Measurements from ENCODE around the gene LDLRAD1. TPM values are rescaled to one million over a fixed set of nuclear protein-coding genes. Genes with fewer than 3 reads are reported as not detected.

Gene LDLRAD1
- total RNA-seq, 4 donors from 2014 or later = 0.49 to 1.4 TPM; not detected in 2

DNA sequence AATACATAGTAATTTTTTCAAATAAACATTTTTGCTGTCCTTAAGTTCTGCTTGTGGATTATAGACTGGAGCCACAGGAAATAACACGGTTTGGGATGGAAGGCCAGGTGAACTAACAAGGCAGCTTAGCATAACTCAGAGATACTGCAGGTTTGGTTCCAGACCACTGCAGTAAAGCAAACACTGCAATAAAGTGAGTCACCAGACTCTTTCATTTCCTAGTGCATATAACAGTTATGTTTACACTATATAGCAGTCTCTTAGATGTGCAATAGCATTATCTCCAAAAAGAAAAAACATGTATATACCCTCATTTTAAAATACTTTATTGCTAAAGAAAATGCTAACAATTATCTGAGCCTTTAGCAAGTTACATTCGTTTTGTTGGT is 49.9 kb downstream of the LDLRAD1 start:
- WGBS, 2 donors = 56 to 73% methylated on average over 2 of the region's 2 CpGs
- TF ChIP-seq POLR2A (IDR thresholded peaks at IDR 0.05) = no peak
- TF ChIP-seq, protein P1, sequence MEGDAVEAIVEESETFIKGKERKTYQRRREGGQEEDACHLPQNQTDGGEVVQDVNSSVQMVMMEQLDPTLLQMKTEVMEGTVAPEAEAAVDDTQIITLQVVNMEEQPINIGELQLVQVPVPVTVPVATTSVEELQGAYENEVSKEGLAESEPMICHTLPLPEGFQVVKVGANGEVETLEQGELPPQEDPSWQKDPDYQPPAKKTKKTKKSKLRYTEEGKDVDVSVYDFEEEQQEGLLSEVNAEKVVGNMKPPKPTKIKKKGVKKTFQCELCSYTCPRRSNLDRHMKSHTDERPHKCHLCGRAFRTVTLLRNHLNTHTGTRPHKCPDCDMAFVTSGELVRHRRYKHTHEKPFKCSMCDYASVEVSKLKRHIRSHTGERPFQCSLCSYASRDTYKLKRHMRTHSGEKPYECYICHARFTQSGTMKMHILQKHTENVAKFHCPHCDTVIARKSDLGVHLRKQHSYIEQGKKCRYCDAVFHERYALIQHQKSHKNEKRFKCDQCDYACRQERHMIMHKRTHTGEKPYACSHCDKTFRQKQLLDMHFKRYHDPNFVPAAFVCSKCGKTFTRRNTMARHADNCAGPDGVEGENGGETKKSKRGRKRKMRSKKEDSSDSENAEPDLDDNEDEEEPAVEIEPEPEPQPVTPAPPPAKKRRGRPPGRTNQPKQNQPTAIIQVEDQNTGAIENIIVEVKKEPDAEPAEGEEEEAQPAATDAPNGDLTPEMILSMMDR (IDR thresholded peaks at IDR 0.05) = no peak
- Histone ChIP-seq H3K9me3 (no peaks in the 10 kb centered on the region), H3K27me3 (no peaks in the 10 kb centered on the region), H3K4me1 (no peaks in the 10 kb centered on the region), H3K27ac (no peak overlapping the region), H3K36me3 (peaks cover 5 to 93% (median 13%) of the 10 kb centered on the region in 3 donors), H3K4me3 (no peak overlapping the region)
- intact Hi-C loops (cut with DNase I) = no loop called here
- no peak for DNase-seq

DNA sequence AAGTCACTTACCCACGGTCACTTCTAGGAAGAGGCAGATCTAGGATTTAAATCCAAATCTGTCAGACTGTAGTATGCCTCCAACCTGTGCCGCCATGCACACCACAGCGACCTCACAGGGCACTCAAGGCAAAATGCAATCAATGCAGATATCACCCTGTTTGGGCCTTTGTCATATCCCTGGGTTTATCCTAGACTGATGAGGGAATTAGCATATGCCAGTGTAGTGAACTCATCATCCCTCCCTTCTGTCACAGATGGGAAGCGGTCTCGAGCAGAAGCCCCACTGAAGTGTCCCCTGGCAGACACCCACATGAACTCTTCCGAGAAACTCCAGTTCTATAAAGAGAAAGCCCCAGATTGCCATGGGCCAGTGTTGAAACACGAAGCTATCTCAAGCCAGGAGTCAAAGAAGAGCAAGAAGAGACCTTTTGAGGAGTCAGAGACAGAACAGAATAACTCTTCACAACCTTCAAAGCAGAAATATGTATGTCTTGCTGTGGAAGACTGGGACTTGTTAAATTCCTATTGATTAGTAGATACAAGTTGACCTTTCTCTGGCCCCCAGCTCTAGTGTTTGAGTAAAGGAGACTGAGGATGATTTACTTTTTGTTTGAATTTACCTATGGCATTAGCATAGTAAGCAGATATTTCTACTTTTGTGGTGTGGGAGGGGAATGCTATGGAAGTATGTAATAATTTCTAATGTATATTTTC is 50.4 kb downstream of the LDLRAD1 start:
- WGBS, 2 donors = 88 to 90% methylated on average over 6 to 7 of the region's 7 CpGs
- TF ChIP-seq POLR2A (IDR thresholded peaks at IDR 0.05) = no peak
- TF ChIP-seq, protein P1 (IDR thresholded peaks at IDR 0.05) = no peak
- Histone ChIP-seq H3K27ac (no peak overlapping the region), H3K36me3 (peaks cover 9 to 99% (median 17%) of the 10 kb centered on the region in 3 donors), H3K4me3 (no peak overlapping the region), H3K4me1 (no peaks in the 10 kb centered on the region), H3K27me3 (no peaks in the 10 kb centered on the region), H3K9me3 (no peaks in the 10 kb centered on the region)
- intact Hi-C loops (cut with DNase I) = no loop called here
- DNase-seq = no peak

DNA sequence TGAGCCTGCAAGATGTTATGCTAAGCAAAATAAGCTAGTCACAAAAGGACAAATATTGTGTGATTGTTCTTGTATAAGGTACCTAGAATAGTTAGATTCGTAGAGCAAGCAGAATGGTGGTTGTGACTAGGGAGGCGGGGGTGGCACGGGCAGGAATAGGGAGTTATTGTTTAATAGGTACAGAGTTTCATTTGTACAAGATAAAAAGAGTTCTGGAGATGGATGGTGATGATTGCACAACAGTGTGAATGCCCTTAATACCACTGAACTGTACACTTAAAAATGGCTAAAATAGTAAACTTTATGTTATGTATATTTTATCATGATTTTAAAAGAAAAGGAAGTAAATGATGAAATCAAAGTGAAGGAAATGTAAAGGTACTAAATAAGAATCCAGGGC is 51.2 kb downstream of the LDLRAD1 start:
- Histone ChIP-seq H3K4me1 (no peaks in the 10 kb centered on the region), H3K36me3 (peaks cover 13 to 100% (median 23%) of the 10 kb centered on the region in 3 donors), H3K4me3 (no peak overlapping the region), H3K27me3 (no peaks in the 10 kb centered on the region), H3K9me3 (no peaks in the 10 kb centered on the region), H3K27ac (no peak overlapping the region)
- 90 to 92% methylated on average over 3 of the region's 3 CpGs for WGBS, 2 donors
- no peak for TF ChIP-seq POLR2A (IDR thresholded peaks at IDR 0.05)
- TF ChIP-seq, protein P1 (IDR thresholded peaks at IDR 0.05) = no peak
- DNase-seq = no peak
- intact Hi-C loops (cut with DNase I) = no loop called here

DNA sequence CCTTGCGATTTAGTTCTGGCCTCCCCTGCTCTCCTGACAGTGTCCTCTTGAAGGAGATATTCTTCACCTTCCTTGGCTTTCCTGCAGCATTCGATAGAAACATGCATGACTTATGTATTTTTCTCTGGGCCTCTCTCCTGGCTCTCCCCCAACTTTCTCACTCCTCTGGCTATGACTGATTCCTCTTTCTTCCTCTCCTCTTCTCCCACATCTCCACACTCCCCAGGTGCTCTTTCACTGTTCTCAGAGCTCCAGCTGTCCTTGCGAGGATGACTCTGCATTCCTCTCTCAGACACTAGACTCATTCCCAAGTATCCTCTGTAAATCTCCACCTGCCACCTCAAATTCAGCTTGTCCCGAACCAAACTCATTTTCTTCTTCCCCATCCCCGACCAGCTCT is 53.9 kb downstream of the LDLRAD1 start:
- no peaks in the 10 kb centered on the region for H3K9me3 ChIP-seq
- H3K27ac ChIP-seq = no peak overlapping the region
- no peak for DNase-seq
- H3K4me1 ChIP-seq = no peaks in the 10 kb centered on the region
- intact Hi-C loops (cut with DNase I) = no loop called here
- H3K4me3 ChIP-seq = no peak overlapping the region
- H3K27me3 ChIP-seq = no peaks in the 10 kb centered on the region
- WGBS, 2 donors = 78 to 82% methylated on average over 5 of the region's 5 CpGs
- H3K36me3 ChIP-seq = peaks cover 13 to 98% (median 28%) of the 10 kb centered on the region in 3 donors
- TF ChIP-seq POLR2A (IDR thresholded peaks at IDR 0.05) = no peak
- TF ChIP-seq, protein P1 (IDR thresholded peaks at IDR 0.05) = no peak

DNA sequence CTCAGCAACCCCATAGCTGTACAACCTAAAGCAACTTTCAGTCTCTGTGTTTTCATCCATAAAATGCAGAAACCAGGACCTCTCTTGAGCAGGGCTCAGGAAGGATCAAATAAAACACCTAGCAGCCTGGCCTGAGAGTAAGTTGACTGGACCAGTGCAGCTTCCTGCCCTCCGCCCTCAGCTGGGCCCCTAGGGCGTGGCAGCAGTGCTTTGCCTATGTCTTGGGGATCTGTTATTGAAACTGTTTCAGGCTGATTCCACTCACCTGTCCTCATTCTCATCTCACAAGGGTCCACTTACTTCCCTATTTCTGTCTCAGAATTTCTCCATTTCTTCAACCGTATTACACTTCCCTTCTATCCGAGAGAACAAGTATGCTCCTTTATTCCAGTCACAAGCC is 54.5 kb downstream of the LDLRAD1 start:
- TF ChIP-seq, protein P1 (IDR thresholded peaks at IDR 0.05) = no peak
- TF ChIP-seq POLR2A (IDR thresholded peaks at IDR 0.05) = no peak
- Histone ChIP-seq H3K36me3 (peaks cover 13 to 98% (median 28%) of the 10 kb centered on the region in 3 donors), H3K4me3 (no peak overlapping the region), H3K27me3 (no peaks in the 10 kb centered on the region), H3K27ac (no peak overlapping the region), H3K4me1 (no peaks in the 10 kb centered on the region), H3K9me3 (no peaks in the 10 kb centered on the region)
- WGBS, 2 donors = 80 to 88% methylated on average over 4 of the region's 4 CpGs
- intact Hi-C loops (cut with DNase I) = no loop called here
- no peak for DNase-seq
